OCI-LY3 (cell line): ENCODE results near the gene TTLL5.

Source experiments
- CTCF ChIP-seq: fragments of 200-600, 300-600 bp; sonication (generic); IDR thresholded peaks from 2 replicates; pipeline ENCODE4 v1.5.1; 2014; ENCODE audit warnings: antibody characterized with exemption, low read length, low read depth
- EZH2phosphoT487 ChIP-seq: fragments of 200-600 bp; shearing (Covaris generic); IDR thresholded peaks from 2 replicates; pipeline ENCODE4 v1.6.1; 2018; ENCODE audit warnings: antibody characterized with exemption, mixed run types, low read depth

- TF ChIP-seq CTCF (no peak), EZH2phosphoT487 (no peak)
Observed at GRCh38 chr14:75720116-75720515, 59.1 kb downstream of the TTLL5 start.
